ENCODE measurements around the gene ZNRF3.

Gene ZNRF3

GRCh38 chr22:29062286-29062821 lies 179.0 kb downstream of the ZNRF3 start:
- no peak for TF ChIP-seq CTCF (IDR thresholded peaks at IDR 0.05; ENCODE audit: insufficient read depth, low read length, missing control alignments)
- CTCF ChIA-PET: interaction anchor here (1.2 to 1.8 kb wide), 4 partner anchors 9 to 207 kb away, joined by 3 to 4 read pairs (median 4); no protein-coding TSS in a partner anchor

DNA sequence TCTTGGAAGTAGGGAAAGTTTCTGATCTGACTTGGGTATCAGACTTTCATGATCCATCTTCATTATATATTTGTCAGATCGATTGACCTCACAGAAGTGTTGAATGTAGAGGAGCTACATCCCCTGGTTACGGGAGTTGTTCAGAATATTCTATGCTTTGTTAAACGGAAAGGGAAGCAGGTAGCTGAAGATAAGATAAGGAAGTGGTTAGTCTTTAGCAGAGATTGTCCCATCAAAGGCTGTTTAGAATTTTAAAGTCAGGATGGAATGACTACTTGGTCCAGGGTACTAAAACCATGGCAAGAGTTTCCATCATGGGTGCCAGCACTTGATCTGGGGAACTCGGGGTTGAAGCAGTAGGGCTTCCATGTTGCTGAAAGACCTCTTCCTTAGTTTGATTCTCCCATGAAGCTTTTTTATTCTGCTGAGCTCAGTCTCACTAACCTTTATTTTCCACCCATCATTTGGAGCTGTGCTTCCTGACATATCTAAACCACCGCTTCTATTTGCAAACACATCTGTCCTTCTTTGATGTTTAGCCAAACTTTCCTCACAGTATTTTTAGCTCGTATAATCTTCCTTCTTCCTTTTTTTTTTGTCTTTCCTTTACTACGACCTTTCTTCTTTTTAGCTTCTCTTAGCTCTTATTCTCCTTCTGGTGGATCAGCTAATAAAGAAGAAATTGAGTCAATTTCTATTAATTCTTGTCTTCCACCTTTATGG lies 182.3 kb downstream of the ZNRF3 start:
- POLR2A ChIA-PET: no interaction called here
- CTCF ChIA-PET: interaction anchor here (1.8 kb wide), 1 partner anchor 209 kb away, joined by 9 read pairs; no protein-coding TSS in a partner anchor
- no peak for DNase-seq (ENCODE audit: low read depth, low spot score)
- no peak for TF ChIP-seq CTCF (IDR thresholded peaks at IDR 0.05; ENCODE audit: insufficient read depth, low read length, missing control alignments)
- H3K4me3 ChIP-seq (ENCODE audit: low read depth, low read length): no peak overlapping the region

More at GRCh38 chr22:29062286-29062821, 179.0 kb downstream of the ZNRF3 start:
- POLR2A ChIA-PET: no interaction called here
- no peak for DNase-seq (ENCODE audit: low read depth, low spot score)
- H3K4me3 ChIP-seq (ENCODE audit: low read depth, low read length): no peak overlapping the region

DNA sequence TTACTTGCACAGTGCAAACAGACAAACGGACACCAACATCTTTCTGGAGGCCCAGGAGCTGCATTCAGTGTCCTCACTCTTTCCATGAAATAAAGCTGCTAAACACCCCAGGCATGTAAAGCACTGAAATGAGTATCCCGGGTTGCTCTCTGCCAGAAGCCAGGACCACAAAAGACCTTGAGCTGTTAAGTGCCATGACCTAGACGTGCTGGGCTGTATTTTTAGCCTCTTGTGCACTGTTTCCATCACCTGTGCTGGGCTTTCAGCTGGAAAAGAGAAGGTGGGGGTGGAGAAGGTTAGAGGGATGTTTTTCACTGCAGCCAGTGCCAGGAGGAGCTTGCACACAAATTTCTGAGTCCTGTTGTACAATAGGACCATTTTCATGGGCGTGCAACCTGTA lies 186.1 kb downstream of the ZNRF3 start:
- POLR2A ChIA-PET: no interaction called here
- no peak for DNase-seq (ENCODE audit: low read depth, low spot score)
- no peak overlapping the region for H3K4me3 ChIP-seq (ENCODE audit: low read depth, low read length)
- CTCF ChIA-PET: interaction anchor here (0.8 to 2.0 kb wide), 3 partner anchors 24 to 176 kb away, joined by 3 to 8 read pairs (median 6); no protein-coding TSS in a partner anchor
- TF ChIP-seq CTCF (IDR thresholded peaks at IDR 0.05; ENCODE audit: insufficient read depth, low read length, missing control alignments): no peak

DNA sequence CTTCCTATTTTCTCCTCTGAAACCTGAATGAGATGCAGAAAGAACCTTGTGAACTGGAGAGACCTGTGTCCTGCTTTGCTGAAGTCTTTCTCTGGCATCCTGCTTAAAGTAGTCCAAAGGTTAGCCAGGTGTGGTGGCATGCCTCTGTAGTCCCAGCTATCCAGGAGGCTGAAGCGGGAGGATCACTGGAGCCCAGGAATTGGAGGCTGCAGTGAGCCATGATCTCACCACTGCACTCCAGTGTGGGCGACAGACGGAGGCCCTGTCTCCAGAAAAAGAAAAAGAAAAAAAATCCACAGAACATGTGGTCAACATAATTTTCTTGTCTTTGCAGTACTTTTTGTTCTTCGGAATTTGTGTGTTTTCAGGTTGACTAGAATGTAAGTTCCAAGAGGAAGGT lies 187.1 kb downstream of the ZNRF3 start:
- TF ChIP-seq CTCF (IDR thresholded peaks at IDR 0.05; ENCODE audit: insufficient read depth, low read length, missing control alignments): no peak
- no peak for DNase-seq (ENCODE audit: low read depth, low spot score)
- POLR2A ChIA-PET: no interaction called here
- CTCF ChIA-PET: interaction anchor here (1.0 to 2.0 kb wide), 4 partner anchors 15 to 175 kb away, joined by 3 to 8 read pairs (median 4); no protein-coding TSS in a partner anchor
- H3K4me3 ChIP-seq (ENCODE audit: low read depth, low read length): no peak overlapping the region

DNA sequence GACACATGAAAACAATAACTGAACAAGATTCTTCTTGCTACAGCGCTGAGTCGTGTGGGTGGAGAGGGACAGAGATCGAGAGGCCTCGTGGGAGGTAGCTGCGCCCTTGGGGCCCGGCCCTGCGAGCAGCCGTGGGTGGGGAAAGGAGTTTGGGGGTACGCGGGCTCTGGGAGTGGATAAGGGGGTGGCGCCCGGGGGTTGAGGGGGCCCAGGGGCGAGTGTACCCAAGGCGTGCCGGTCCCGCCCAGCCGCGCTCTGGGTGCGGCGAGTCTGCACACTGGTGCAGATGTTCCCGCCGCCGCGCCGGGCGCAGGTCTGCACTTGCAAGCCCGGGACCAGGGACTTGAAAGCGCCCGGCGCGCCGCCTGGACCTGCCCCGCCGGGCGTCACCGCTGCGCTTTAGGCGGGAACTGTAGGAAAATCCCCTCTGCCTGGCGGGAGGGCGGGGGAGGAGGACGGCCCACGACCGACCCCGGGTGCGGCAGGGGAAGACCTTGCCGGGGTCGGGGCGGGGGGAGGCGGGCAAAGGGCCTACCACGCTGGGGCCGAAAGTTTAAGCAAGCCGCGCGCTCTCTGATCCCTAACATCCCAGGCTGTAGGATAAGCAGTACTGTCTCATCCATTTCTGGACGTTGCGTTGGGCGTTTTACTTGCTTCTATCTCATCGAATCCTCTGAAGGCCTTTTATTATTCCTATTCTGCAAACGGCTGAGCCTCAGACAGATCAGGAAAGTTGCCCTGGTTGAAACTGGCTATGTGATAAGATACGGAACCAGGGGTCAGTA lies 188.1 kb downstream of the ZNRF3 start:
- ChIA-PET CTCF (interaction anchor here (1.0 kb wide), 2 partner anchors 16 kb away, joined by 3 read pairs; no protein-coding TSS in a partner anchor), POLR2A (no interaction called here)

More for the DNA sequence above, 188.1 kb downstream of the ZNRF3 start:
- peak overlapping the region; percentile 34 for H3K4me3 ChIP-seq (ENCODE audit: low read depth, low read length)
- no peak for DNase-seq (ENCODE audit: low read depth, low spot score)
- TF ChIP-seq CTCF (IDR thresholded peaks at IDR 0.05; ENCODE audit: insufficient read depth, low read length, missing control alignments): no peak
